NT2/D1 (cell line): ENCODE data around the gene FILIP1L.

Source experiments
- SUZ12 ChIP-seq: IDR thresholded peaks from 2 replicates; pipeline ENCODE4 v1.6.1; 2011; ENCODE audit not compliant: insufficient read length, insufficient read depth; ENCODE audit errors: extremely low read depth
- YY1 ChIP-seq: IDR thresholded peaks from 2 replicates; pipeline ENCODE4 v1.6.1; 2011; ENCODE audit not compliant: insufficient read length, insufficient read depth
- ZNF274 ChIP-seq: IDR thresholded peaks from 2 replicates; pipeline ENCODE4 v1.6.1; 2011; ENCODE audit warnings: mild to moderate bottlenecking, low read depth, low read length

DNA sequence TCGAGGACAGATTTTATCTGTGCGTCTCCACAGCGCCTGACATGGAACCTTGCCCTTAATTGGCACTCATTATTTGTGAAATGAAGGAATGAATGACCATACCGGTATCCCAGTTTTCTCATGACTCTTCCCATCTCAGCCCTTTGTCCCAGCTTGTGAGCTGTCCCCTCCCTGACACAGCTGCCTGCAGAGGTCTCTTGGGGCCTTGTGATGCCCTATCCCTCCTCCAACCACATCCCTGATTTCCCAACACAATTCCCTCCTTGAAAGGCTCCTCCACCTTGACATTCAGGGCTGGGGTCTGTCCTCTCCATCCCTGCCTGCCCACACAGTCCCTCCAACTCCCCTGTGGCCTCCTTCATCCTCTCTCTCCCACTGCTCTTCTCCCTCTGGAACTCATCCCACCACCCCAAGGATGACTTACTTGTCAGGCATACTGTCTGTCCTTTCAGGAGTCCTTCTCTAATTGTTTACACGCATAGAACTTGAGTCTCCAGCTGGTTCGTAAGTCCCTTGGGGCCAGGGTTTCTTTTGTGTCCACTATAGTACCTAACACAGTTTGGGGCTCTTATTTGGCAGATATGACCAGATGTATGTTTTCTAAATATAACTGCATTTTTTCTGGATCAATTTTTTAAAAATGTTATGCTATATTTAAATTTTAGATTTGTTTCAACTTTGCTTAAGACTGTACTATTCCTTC, 35.6 kb upstream of the FILIP1L start:
- no peak for TF ChIP-seq ZNF274
- no peak for TF ChIP-seq YY1
- TF ChIP-seq SUZ12: no peak
